K562 (cell line): ENCODE data around the gene TECPR2. TPM values are rescaled to one million over a fixed set of nuclear protein-coding genes. Genes with fewer than 3 reads are reported as not detected.

ENCODE experiments used
- DMBX1 ChIP-seq: fragments of 250-450 bp; sonication (Bioruptor Pico); IDR thresholded peaks from 2 replicates; pipeline ENCODE4 v1.8.0; 2022; ENCODE audit warnings: inconsistent platforms, mild to moderate bottlenecking, moderate library complexity, borderline replicate concordance
- GABPB1 ChIP-seq: sonication (generic); formaldehyde crosslinking; IDR thresholded peaks from 2 replicates; pipeline ENCODE4 v1.8.0; 2022; ENCODE audit warnings: mild to moderate bottlenecking, missing genetic modification reagents
- GATAD2B ChIP-seq: fragments of 450-650 bp; IDR thresholded peaks from 2 replicates; pipeline ENCODE4 v1.6.1; 2017; ENCODE audit warnings: mild to moderate bottlenecking, borderline replicate concordance
- MAZ ChIP-seq, 2 experiments: fragments of 450-650 bp in 1 of 2; sonication (generic) in 1 of 2; formaldehyde crosslinking; IDR thresholded peaks in 1 of 2; conservative IDR thresholded peaks in 1 of 2; 2 replicates each; pipeline versions ENCODE4 v1.4.0 to v1.5.0; 2020; ENCODE audit warnings: mild to moderate bottlenecking in 1 of 2, missing genetic modification reagents in 1 of 2
- NR2C2 ChIP-seq, 2 experiments: fragments of 200-800 bp in 1 of 2; sonication (Bioruptor generic) in 1 of 2; sonication (generic) in 1 of 2; formaldehyde crosslinking in 1 of 2; IDR thresholded peaks; 2 replicates each; pipeline versions ENCODE4 v1.6.1 to v1.8.0; 2016 to 2022; ENCODE audit warnings: mild to moderate bottlenecking in 1 of 2, missing compliant biosample characterization in 1 of 2, missing genetic modification characterization in 1 of 2, missing genetic modification reagents in 1 of 2
- POLR2G ChIP-seq: fragments of 200-400 bp; formaldehyde crosslinking; IDR thresholded peaks from 2 replicates; pipeline ENCODE4 v1.6.1; 2017; ENCODE audit warnings: low read depth, mild to moderate bottlenecking, antibody characterized with exemption, low read length, moderate library complexity
- RBBP5 ChIP-seq: fragments of 200-600 bp; sonication (generic); IDR thresholded peaks from 2 replicates; pipeline ENCODE4 v1.6.1; 2012; ENCODE audit warnings: borderline replicate concordance, mild to moderate bottlenecking, low read length, control low read depth, inconsistent platforms; ENCODE audit not compliant: insufficient read depth, poor library complexity, severe bottlenecking
- RHOXF2B ChIP-seq: fragments of 250-450 bp; sonication (Bioruptor Pico); conservative IDR thresholded peaks from 2 replicates; pipeline ENCODE4 v1.5.1; 2021
- SIRT6 ChIP-seq: IDR thresholded peaks from one replicate; pipeline ENCODE4 v1.6.1; 2012; ENCODE audit warnings: low read depth, mild to moderate bottlenecking, control low read depth, inconsistent platforms, low read length, moderate library complexity
- STAT5B ChIP-seq: fragments of 250-450 bp; sonication (Bioruptor Pico); IDR thresholded peaks from 2 replicates; pipeline ENCODE4 v1.8.0; 2021; ENCODE audit warnings: mild to moderate bottlenecking, inconsistent platforms
- ZBTB1 ChIP-seq: sonication (generic); formaldehyde crosslinking; IDR thresholded peaks from 2 replicates; pipeline ENCODE4 v1.8.1; 2023; ENCODE audit warnings: missing genetic modification reagents, low read depth, mild to moderate bottlenecking, borderline replicate concordance
- ZFX ChIP-seq: sonication (generic); formaldehyde crosslinking; IDR thresholded peaks from 2 replicates; pipeline ENCODE4 v1.8.0; 2022; ENCODE audit warnings: mild to moderate bottlenecking, missing genetic modification reagents, moderate library complexity
- ZNF551 ChIP-seq: fragments of 250-450 bp; sonication (Bioruptor Pico); IDR thresholded peaks from 2 replicates; pipeline ENCODE4 v1.5.0; 2021; ENCODE audit warnings: mild to moderate bottlenecking, moderate library complexity
- ZSCAN32 ChIP-seq: fragments of 450-650 bp; formaldehyde crosslinking; IDR thresholded peaks from 2 replicates; pipeline ENCODE4 v1.4.0; 2020; ENCODE audit warnings: mild to moderate bottlenecking, moderate library complexity
- polyA plus RNA-seq, 8 experiments: library from polyadenylated mRNA; depleted of rRNA in 4 of 8; stranded (reverse) in 5 of 8; unstranded in 3 of 8; fragments of >200 nt; fragmentation: Nextera tagmentation in 2 of 8; fragmentation: Illumina TruSeq in 1 of 8; extraction: Ambion mirVana in 2 of 8; extraction: Trizol in 1 of 8; gene quantifications; 2 replicates each; pipeline versions ENCODE4 v1.2.1 to v1.2.3, GENCODE V29; 2011 to 2014; ENCODE audit warnings: inconsistent platforms in 1 of 8, missing spikeins in 1 of 8
- total RNA-seq, 7 experiments: library from RNA; depleted of rRNA in 6 of 7; stranded (reverse); fragments of >200 nt in 6 of 7; fragmentation: Illumina TruSeq in 2 of 7; extraction: Trizol in 2 of 7; gene quantifications; 2 replicates each; pipeline versions ENCODE4 v1.2.1 to v1.2.3, GENCODE V29; 2011 to 2021; ENCODE audit warnings: low replicate concordance in 1 of 7
- TF ChIP-seq, protein P1 (sequence below): fragments of 450-650 bp; formaldehyde crosslinking; IDR thresholded peaks from 2 replicates; pipeline ENCODE4 v1.4.0; 2022; ENCODE audit warnings: missing genetic modification characterization
- TF ChIP-seq, protein P2 (sequence below): fragments of 450-650 bp; IDR thresholded peaks from 2 replicates; pipeline ENCODE4 v1.6.1; 2017; ENCODE audit warnings: antibody characterized with exemption
- TF ChIP-seq, protein P3 (sequence below): fragments of 250-450 bp; sonication (Bioruptor Pico); IDR thresholded peaks from 2 replicates; pipeline ENCODE4 v1.9.0; 2021; ENCODE audit warnings: mild to moderate bottlenecking
- TF ChIP-seq, protein P4 (sequence below): IDR thresholded peaks from 2 replicates; pipeline ENCODE4 v1.6.1; 2011; ENCODE audit not compliant: insufficient read length; ENCODE audit errors: extremely low read depth

TECPR2 gene
- total and polyA plus RNA-seq, 9 of the 15 experiments (the other 6 are each of a cell fraction or from before 2014, with no cell fraction given) = 0.04 to 3.0 (median 0.83) TPM

DNA sequence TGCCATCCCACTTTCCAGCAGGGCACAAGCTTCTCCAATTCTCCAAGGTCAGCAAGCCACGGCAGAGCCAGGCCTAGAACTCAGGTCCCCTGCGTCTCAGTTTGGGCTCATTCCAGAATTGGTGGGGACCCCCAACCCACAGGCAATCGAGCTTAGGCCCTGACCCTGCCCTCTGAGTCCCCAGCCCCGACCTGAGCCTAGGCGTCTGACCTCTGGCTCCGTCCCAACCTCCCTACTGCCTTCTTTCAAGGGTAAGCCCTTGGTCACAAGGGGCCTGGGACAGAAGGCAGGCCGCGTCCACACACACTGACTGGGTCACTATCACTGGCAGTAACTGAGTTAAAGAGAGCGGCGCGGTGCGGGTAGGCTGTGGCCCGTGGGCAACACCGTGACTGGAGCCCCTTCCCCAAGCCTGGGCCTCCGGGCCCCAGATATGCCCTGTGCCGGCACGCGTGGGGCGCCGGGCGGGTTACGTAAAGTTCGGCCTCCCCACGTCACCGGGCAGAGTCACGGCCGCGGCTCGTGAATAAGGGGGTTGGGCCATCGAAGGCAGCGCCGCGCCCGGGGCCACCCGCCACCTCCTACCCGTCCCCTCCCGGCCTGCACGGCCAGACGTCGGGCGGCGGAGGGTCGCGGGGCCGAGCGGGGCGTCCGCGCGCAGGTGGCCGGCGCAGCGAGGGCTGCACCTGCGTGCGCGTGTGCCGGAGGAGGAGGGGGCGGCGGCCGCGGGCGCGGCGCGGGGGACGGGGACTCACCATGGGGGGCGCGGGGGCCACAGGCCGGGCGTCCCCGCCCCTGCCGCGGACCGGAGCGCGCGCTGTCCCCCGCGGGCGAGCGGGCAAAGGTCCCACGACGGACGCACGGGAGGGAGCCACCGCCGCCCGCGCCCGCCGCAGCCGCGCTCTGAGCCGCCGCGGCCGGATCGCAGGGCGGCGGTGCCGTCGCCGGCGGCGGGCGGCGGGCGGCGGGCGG lies 146.3 kb downstream of the TECPR2 start (continued):
- TF ChIP-seq RBBP5 = peak; percentile 40
- no peak for TF ChIP-seq ZBTB1
- 0 out of 4 replicates have a peak, but pooled peaks of 1 of the 2 experiments have one; percentile 40 for TF ChIP-seq MAZ (CRISPR knock-in tag; conservative IDR thresholded peaks at IDR 0.05 in 1 of 2, IDR thresholded peaks at IDR 0.05 in 1 of 2)
- TF ChIP-seq GATAD2B = no peak
- TF ChIP-seq, protein P1, sequence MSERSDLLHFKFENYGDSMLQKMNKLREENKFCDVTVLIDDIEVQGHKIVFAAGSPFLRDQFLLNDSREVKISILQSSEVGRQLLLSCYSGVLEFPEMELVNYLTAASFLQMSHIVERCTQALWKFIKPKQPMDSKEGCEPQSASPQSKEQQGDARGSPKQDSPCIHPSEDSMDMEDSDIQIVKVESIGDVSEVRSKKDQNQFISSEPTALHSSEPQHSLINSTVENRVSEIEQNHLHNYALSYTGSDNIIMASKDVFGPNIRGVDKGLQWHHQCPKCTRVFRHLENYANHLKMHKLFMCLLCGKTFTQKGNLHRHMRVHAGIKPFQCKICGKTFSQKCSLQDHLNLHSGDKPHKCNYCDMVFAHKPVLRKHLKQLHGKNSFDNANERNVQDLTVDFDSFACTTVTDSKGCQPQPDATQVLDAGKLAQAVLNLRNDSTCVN = no peak
- TF ChIP-seq, protein P2, sequence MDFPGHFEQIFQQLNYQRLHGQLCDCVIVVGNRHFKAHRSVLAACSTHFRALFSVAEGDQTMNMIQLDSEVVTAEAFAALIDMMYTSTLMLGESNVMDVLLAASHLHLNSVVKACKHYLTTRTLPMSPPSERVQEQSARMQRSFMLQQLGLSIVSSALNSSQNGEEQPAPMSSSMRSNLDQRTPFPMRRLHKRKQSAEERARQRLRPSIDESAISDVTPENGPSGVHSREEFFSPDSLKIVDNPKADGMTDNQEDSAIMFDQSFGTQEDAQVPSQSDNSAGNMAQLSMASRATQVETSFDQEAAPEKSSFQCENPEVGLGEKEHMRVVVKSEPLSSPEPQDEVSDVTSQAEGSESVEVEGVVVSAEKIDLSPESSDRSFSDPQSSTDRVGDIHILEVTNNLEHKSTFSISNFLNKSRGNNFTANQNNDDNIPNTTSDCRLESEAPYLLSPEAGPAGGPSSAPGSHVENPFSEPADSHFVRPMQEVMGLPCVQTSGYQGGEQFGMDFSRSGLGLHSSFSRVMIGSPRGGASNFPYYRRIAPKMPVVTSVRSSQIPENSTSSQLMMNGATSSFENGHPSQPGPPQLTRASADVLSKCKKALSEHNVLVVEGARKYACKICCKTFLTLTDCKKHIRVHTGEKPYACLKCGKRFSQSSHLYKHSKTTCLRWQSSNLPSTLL = no peak
- TF ChIP-seq, protein P3, sequence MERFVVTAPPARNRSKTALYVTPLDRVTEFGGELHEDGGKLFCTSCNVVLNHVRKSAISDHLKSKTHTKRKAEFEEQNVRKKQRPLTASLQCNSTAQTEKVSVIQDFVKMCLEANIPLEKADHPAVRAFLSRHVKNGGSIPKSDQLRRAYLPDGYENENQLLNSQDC (CRISPR knock-in tag) = no peak
- peak; percentile 62; the same call in 1 of the 2 replicates for TF ChIP-seq POLR2G
- no peak for TF ChIP-seq RHOXF2B (CRISPR knock-in tag)
- no peak for TF ChIP-seq SIRT6
- no peak for TF ChIP-seq ZSCAN32 (CRISPR knock-in tag)
- TF ChIP-seq GABPB1 (CRISPR knock-in tag) = peak; percentile 68
- TF ChIP-seq ZFX (CRISPR knock-in tag) = peak; percentile 90
- TF ChIP-seq STAT5B (CRISPR knock-in tag) = no peak
- TF ChIP-seq, protein P4, sequence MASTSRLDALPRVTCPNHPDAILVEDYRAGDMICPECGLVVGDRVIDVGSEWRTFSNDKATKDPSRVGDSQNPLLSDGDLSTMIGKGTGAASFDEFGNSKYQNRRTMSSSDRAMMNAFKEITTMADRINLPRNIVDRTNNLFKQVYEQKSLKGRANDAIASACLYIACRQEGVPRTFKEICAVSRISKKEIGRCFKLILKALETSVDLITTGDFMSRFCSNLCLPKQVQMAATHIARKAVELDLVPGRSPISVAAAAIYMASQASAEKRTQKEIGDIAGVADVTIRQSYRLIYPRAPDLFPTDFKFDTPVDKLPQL = no peak
- TF ChIP-seq DMBX1 (CRISPR knock-in tag) = no peak
- no peak for TF ChIP-seq ZNF551 (CRISPR knock-in tag)
- no peak for TF ChIP-seq NR2C2 (CRISPR knock-in tag; IDR thresholded peaks at IDR 0.05)
- no peak for TF ChIP-seq NR2C2 (tag; IDR thresholded peaks at IDR 0.05)
